Heart left ventricle (tissue), 13 donors: Measurements from ENCODE around the gene GRM5.

Experiments used
- CTCF ChIP-seq, 12 donors: fragments of 200-600 bp; sonication (generic) in 4 of 12; IDR thresholded peaks; one replicate each; pipeline versions ENCODE4 v1.5.0 to v1.8.0; 2018 to 2022; ENCODE audit warnings: antibody characterized with exemption in 12 of 12, mild to moderate bottlenecking in 5 of 12
- POLR2A ChIP-seq, 2 donors: fragments of 450-650 bp; IDR thresholded peaks; one replicate each; pipeline ENCODE4 v1.6.1; 2017; ENCODE audit warnings: antibody characterized with exemption in 2 of 2, mild to moderate bottlenecking in 2 of 2, moderate library complexity in 2 of 2
- donor health status: ischemic (EF 13 %, LVEDD 7.1; RV severe dilation, severe dysfunction).
- donor health status: DM: no; HTN: yes; CAD: no.
- donor health status: DM: no; HTN: no; CAD: no.
- donor health status: ischemic (EF 25% LVEDD 6.9; RV normal size, moderate dysfunction).
- donor health status: ischemic (EF 25% LVEDD 5.7; RV mildly dilated, moderate dysfunction).
- donor health status: ischemic (EF 35%, LVEDD 5.7; RV mildly dilated, moderate dysfunction).
- donor health status: nonischemic (EF 11% LVEDD 7.7; RV severe dilation, severe dysfunction).
- donor health status: DM: yes; HTN: yes; CAD: no.
- donor health status: PGD.
- donor health status: ischemic (EF 29% LVEDD 5.4; RV normal size, mild dysfunction).
- donor health status: nonischemic (EF 23%, LVEDD 6.1; RV moderate dilation, normal function).

- TF ChIP-seq CTCF (IDR thresholded peaks at IDR 0.05) = no peak
- TF ChIP-seq POLR2A (IDR thresholded peaks at IDR 0.05) = no peak
These were observed 204.2 kb downstream of the GRM5 start for GRCh38 chr11:88861618-88862017.
